HEK293T (cell line): ENCODE measurements around the gene NR1H4.

Source experiments
- CTCF ChIA-PET: fragments of 350-600 bp; formaldehyde crosslinking; extraction: SDS; loops from one replicate; lab custom pipeline; 2021; ENCODE audit warnings: antibody characterized with exemption, inconsistent platforms; lab: Yijun Ruan, JAX
- POLR2A ChIA-PET: fragments of 350-600 bp; formaldehyde crosslinking; extraction: SDS; loops from one replicate; lab custom pipeline; 2020; ENCODE audit warnings: antibody characterized with exemption, inconsistent platforms; lab: Yijun Ruan, JAX
- DNase-seq: peaks from one replicate; pipeline ENCODE4 v3.0.0; 2012; ENCODE audit warnings: mixed read lengths; ENCODE audit errors: extremely low spot score
- ARNT ChIP-seq: fragments of 450-650 bp; IDR thresholded peaks from 2 replicates; pipeline ENCODE4 v1.6.1; 2017; ENCODE audit warnings: mild to moderate bottlenecking
- BHLHE40 ChIP-seq: fragments of 450-650 bp; IDR thresholded peaks from 2 replicates; pipeline ENCODE4 v1.6.1; 2016; ENCODE audit warnings: mild to moderate bottlenecking, moderate library complexity, borderline replicate concordance
- CTBP1 ChIP-seq: fragments of 450-650 bp; IDR thresholded peaks from 2 replicates; pipeline ENCODE4 v1.6.1; 2016; ENCODE audit warnings: borderline replicate concordance
- ELF4 ChIP-seq: fragments of 450-650 bp; IDR thresholded peaks from 2 replicates; pipeline ENCODE4 v1.6.1; 2017; ENCODE audit warnings: antibody characterized with exemption
- FOXA1 ChIP-seq: fragments of 450-650 bp; IDR thresholded peaks from 2 replicates; pipeline ENCODE4 v1.6.1; 2016; ENCODE audit warnings: mild to moderate bottlenecking
- FOXK2 ChIP-seq: fragments of 450-650 bp; IDR thresholded peaks from 2 replicates; pipeline ENCODE4 v1.6.1; 2016; ENCODE audit warnings: mild to moderate bottlenecking
- FOXM1 ChIP-seq: fragments of 450-650 bp; IDR thresholded peaks from 2 replicates; pipeline ENCODE4 v1.6.1; 2017; ENCODE audit warnings: mild to moderate bottlenecking, borderline replicate concordance
- HDGF ChIP-seq: fragments of 450-650 bp; IDR thresholded peaks from 2 replicates; pipeline ENCODE4 v1.6.1; 2017; ENCODE audit warnings: antibody characterized with exemption, borderline replicate concordance
- L3MBTL2 ChIP-seq: fragments of 450-650 bp; conservative IDR thresholded peaks from 2 replicates; pipeline ENCODE4 v1.6.1; 2016; ENCODE audit warnings: mild to moderate bottlenecking
- LEF1 ChIP-seq: fragments of 450-650 bp; IDR thresholded peaks from 2 replicates; pipeline ENCODE4 v1.6.1; 2017; ENCODE audit warnings: mild to moderate bottlenecking, borderline replicate concordance
- NFRKB ChIP-seq: fragments of 450-650 bp; IDR thresholded peaks from 2 replicates; pipeline ENCODE4 v1.6.1; 2016; ENCODE audit warnings: mild to moderate bottlenecking, moderate library complexity
- PKNOX1 ChIP-seq: fragments of 450-650 bp; IDR thresholded peaks from 2 replicates; pipeline ENCODE4 v1.6.1; 2016
- SP1 ChIP-seq: fragments of 450-650 bp; IDR thresholded peaks from 2 replicates; pipeline ENCODE4 v1.6.1; 2017
- SUZ12 ChIP-seq: fragments of 450-650 bp; IDR thresholded peaks from 2 replicates; pipeline ENCODE4 v1.6.1; 2016; ENCODE audit warnings: mild to moderate bottlenecking
- TARDBP ChIP-seq: fragments of 450-650 bp; IDR thresholded peaks from 2 replicates; pipeline ENCODE4 v1.6.1; 2016
- ZNF384 ChIP-seq: fragments of 450-650 bp; IDR thresholded peaks from 2 replicates; pipeline ENCODE4 v1.6.1; 2016

The NR1H4 gene

DNA sequence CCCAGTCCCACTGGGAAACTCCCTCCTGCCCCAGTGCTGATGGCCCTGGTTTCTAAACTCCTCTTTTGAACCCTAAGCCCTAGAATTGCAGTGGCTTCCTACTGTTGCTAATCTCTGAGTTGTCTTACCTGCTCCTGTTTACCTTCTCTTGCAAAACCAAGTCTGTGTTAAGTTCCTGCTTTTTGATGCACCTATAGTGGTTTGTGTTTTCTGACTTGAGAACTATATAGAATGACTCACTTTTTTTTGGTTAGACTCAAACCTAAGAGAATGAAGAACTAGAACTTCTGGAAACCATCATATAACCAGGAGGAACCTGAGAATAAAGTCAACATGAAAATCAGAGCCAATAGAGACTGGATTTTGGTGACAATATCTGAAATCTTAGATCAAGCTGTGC is 94.3 kb downstream of the NR1H4 start:
- DNase-seq = no peak
- TF ChIP-seq NFRKB (no peak), PKNOX1 (no peak), LEF1 (no peak), FOXA1 (no peak), ARNT (no peak), CTBP1 (no peak), SUZ12 (no peak), ELF4 (no peak), L3MBTL2 (no peak), HDGF (no peak), BHLHE40 (no peak), FOXM1 (no peak), SP1 (no peak), ZNF384 (no peak), TARDBP (no peak), FOXK2 (no peak)
- CTCF ChIA-PET = no interaction called here
- POLR2A ChIA-PET = no interaction called here

DNA sequence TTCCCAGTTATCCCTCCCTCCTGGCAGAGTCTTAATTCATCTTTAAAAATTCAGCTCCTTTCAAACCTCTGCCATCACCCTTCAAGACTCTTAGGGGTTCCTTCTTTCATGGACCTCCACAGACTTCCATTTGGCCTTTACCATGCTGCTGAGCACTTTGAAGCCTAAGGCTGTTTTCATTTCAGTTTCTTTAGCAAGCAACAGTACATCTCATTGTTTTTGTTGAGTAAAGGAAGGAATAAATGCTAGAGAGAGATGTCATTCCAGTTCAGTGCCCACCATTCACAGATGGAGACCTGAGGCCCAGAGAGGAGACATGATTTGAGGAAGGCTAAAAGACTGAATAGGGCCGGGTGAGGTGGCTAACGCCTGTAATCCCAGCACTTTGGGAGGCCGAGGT is 98.5 kb downstream of the NR1H4 start:
- no peak for TF ChIP-seq ZNF384
- no peak for TF ChIP-seq TARDBP
- no peak for TF ChIP-seq FOXM1
- no peak for TF ChIP-seq CTBP1
- no peak for TF ChIP-seq PKNOX1
- ChIA-PET POLR2A (no interaction called here), CTCF (no interaction called here)
- DNase-seq = no peak

DNA sequence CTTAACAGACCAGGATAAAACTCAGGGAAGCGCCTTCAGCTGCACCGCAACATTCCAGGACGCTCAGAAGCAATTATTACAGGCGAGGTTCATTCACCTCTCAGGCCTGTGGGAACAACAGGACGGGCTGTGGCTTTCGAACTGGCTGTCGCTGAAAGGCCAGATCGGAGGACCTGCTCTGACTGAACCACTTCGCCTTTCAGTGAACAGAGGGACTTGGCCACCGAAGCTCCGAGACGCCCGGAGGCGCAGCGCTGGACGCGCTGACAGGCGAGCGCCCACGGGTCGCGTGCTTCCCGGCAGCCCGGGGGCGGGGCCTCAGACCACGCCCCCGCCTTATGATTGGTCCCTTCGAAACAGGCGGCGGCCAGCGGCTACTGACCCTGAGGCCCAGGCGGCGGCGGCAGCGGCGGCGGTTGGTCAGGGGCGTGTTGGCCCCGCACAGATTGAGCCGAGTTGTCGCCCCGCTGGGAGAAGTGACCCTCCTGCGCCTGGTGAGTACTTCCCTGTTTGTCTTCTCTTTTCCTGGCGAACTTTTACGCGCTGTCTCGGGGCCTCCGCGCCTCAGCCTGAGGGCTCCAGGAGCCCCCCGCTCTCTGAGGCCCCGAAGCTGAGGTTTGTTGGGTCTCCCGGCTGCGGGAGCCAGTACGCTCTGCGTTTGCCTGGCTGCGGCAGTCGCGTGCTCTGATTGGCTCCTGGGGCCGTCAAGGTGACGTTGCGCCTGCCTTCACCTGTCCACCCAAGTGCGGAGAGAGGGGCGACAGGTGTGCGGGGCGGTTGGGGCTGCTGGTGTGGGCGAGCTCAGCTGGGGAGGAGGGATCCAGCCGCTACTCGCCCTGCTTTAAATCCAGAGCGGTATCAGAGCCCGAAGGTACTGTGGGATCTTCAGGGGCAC is 99.9 kb downstream of the NR1H4 start, which contains the start of gene GAS2L3:
GAS2L3 (plus strand) TSS at position 393 of the 895 bp plus-strand sequence. CDS start 21,221 bp downstream, outside the sequence.
- CTCF ChIA-PET = no interaction called here
- POLR2A ChIA-PET = interaction anchor here (0.5 to 1.5 kb wide), 2 partner anchors 22 to 164 kb away, joined by 3 read pairs; no protein-coding TSS in a partner anchor
- DNase-seq = peak; percentile 90
- TF ChIP-seq L3MBTL2 (peak; percentile 81), CTBP1 (no peak), NFRKB (no peak), FOXA1 (no peak), SP1 (no peak), PKNOX1 (peak; percentile 94), FOXK2 (no peak), BHLHE40 (no peak), ZNF384 (no peak), FOXM1 (peak; percentile 97), SUZ12 (no peak), LEF1 (no peak), ARNT (0 out of 2 replicates have a peak, but pooled peaks have one; percentile 5)

GRCh38 chr12:100574187-100575074 is 100.8 kb downstream of the NR1H4 start:
- ChIA-PET POLR2A (interaction anchor here (1.5 kb wide), 1 partner anchor 23 kb away, joined by 3 read pairs; no protein-coding TSS in a partner anchor), CTCF (interaction anchor here (1.1 kb wide), 1 partner anchor 170 kb away, joined by 3 read pairs; no protein-coding TSS in a partner anchor)
- peak; percentile 16 for DNase-seq
- no peak for TF ChIP-seq TARDBP
- no peak for TF ChIP-seq NFRKB
- no peak for TF ChIP-seq BHLHE40
- TF ChIP-seq FOXK2 = no peak
- TF ChIP-seq CTBP1 = no peak
- no peak for TF ChIP-seq SP1
- TF ChIP-seq FOXM1 = no peak
- no peak for TF ChIP-seq HDGF
- no peak for TF ChIP-seq PKNOX1
- no peak for TF ChIP-seq FOXA1
- no peak for TF ChIP-seq L3MBTL2
- no peak for TF ChIP-seq ARNT
